Measurements from ENCODE around the gene EPHA3.

The EPHA3 gene

DNA sequence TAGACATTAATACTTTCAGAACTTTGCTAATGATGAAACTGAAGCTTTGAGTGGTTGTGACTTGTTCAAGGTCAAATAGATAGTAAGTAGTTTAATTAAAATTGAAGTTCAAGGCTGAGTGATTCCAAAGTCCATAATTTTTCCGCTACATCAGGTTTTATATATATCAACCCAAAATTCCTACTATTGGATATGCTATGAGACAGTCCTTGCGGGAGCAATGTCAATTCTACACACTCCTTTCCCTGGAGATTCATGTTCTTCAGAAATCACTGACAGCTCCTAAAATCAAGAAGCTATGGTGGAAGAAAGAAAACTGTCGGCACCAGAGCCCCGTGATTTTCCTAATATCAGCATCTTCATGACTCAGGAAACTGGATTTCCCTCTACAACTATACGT lies 167.6 kb downstream of the EPHA3 start:
- TF ChIP-seq, protein P1, sequence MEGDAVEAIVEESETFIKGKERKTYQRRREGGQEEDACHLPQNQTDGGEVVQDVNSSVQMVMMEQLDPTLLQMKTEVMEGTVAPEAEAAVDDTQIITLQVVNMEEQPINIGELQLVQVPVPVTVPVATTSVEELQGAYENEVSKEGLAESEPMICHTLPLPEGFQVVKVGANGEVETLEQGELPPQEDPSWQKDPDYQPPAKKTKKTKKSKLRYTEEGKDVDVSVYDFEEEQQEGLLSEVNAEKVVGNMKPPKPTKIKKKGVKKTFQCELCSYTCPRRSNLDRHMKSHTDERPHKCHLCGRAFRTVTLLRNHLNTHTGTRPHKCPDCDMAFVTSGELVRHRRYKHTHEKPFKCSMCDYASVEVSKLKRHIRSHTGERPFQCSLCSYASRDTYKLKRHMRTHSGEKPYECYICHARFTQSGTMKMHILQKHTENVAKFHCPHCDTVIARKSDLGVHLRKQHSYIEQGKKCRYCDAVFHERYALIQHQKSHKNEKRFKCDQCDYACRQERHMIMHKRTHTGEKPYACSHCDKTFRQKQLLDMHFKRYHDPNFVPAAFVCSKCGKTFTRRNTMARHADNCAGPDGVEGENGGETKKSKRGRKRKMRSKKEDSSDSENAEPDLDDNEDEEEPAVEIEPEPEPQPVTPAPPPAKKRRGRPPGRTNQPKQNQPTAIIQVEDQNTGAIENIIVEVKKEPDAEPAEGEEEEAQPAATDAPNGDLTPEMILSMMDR (IDR thresholded peaks at IDR 0.05; ENCODE audit: low read depth, low read length) = no peak
- no peak for DNase-seq (ENCODE audit: extremely low read depth, low read depth)

DNA sequence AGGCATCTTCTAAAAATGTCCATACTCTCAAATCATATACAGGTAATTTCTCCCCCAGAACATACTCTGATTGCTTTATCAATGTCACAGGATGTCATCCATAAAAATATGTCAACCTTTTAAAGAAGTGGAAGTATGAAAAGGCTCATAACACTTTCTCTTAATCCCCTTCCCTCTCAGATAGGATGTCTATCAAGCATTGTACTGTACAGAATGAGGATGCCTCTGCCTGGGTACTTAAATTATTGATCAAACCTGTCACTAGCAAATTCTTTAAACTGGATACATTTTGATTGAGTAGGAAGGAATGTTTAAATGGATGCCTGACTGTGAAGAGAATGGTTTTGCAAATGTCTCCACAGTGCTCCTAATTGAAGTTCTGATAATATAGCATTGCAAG lies 168.7 kb downstream of the EPHA3 start:
- TF ChIP-seq, protein P1 (IDR thresholded peaks at IDR 0.05; ENCODE audit: low read depth, low read length) = no peak
- no peak for DNase-seq (ENCODE audit: extremely low read depth, low read depth)

DNA sequence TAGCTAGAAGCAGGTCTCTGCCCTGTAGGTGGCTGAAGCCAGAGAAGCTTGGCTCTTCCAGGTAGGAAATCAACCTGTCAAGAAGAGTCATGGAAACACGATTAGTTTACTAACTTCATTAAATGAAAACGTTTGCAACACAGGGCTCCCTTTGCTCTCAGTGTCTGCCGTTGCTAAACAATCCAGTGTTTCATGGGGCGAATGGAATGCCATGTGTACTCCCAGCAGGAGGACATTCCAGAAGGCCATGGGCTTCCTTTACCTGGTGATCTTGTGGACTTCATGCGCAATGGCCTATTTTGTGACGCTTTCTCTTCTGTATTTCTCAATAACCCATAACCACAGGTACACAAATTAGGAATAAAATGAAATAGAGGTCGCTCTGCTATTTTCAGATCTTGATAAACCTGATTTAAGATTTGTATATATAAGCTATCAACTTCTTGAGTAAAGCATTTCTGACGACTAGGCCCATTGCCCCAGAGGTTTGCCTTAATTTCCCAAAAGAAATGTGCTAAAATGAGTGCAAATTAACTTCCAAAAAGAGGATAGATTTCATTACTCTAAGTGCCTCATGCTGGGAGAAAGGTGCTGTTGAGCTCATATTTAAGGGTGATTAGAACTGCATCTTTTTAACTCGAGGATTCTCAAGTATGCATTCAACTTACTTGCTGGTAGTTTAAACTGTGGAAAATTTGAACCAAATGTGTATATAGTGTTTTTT lies 171.0 kb downstream of the EPHA3 start:
- no peak for DNase-seq (ENCODE audit: extremely low read depth, low read depth)
- TF ChIP-seq, protein P1 (IDR thresholded peaks at IDR 0.05; ENCODE audit: low read depth, low read length) = no peak

DNA sequence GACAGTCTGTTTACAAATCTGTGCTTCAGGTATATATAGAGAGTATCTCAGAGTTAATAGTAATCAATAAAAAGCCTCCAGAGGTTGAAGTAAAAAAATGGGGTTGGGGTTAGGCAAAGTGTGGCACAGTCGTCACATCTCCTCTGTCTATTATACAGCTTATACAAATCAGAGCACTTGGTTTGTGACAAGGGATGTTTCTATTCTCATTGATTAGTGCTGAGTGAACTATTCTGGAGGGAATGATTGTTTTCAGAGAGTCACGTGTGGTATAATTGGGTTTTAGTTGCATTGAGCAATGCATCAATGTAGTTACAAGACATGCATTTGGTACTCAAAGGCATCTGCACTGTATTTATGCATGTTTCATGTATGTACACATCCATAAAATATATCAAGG lies 172.9 kb downstream of the EPHA3 start:
- DNase-seq (ENCODE audit: extremely low read depth, low read depth) = no peak
- TF ChIP-seq, protein P1 (IDR thresholded peaks at IDR 0.05; ENCODE audit: low read depth, low read length) = no peak

DNA sequence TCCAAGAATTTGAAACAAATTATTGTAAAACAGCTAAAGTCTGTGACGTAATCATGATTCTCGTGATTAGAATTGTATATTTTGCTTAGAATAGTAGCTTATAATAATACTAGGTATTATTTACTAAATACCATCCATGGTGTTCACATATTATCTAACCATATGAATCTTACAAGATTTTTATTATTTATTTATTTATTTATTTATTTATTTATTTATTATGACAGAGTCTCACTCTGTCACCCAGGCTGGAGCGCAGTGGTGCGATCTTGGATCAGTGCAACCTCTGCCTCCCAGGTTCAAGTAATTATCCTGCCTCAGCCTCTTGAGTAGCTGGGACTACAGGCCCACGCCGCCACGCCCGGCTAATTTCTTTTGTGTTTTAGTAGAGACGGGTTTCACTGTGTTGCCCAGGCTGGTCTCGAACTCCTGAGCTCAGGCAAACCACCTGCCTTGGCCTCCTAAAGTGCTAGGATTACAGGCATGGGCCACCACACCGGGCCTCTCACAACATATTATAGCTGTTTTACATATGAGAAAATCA lies 173.5 kb downstream of the EPHA3 start:
- TF ChIP-seq, protein P1 (IDR thresholded peaks at IDR 0.05; ENCODE audit: low read depth, low read length) = no peak
- no peak for DNase-seq (ENCODE audit: extremely low read depth, low read depth)

DNA sequence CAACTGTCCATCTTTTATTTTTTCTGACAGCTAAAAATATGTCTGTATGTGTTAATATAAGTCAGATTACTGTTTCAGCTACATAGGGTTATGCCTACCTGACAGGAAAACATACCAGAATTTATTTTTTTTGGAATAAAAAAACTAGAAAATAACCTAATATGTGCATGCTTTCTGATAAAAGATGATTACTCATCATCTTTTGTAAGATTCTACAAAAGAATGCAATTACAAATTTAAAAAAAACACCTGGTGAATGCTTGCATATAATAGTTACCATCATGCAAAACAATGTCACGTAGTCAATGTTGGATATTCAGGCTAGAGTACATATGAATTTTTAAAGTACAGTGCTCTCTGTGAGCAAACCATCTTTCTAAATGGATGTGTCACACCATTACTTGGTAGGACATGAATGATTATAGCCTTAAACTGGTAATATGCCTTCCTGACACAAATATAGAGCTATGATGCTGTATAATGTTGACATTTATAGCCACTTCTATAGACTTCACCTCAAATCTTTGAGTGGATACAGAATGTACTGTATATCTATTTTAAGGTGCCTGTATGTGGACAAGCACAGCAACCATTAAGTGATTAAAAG lies 180.6 kb downstream of the EPHA3 start:
- TF ChIP-seq, protein P1 (IDR thresholded peaks at IDR 0.05; ENCODE audit: low read depth, low read length) = no peak
- DNase-seq (ENCODE audit: extremely low read depth, low read depth) = no peak

DNA sequence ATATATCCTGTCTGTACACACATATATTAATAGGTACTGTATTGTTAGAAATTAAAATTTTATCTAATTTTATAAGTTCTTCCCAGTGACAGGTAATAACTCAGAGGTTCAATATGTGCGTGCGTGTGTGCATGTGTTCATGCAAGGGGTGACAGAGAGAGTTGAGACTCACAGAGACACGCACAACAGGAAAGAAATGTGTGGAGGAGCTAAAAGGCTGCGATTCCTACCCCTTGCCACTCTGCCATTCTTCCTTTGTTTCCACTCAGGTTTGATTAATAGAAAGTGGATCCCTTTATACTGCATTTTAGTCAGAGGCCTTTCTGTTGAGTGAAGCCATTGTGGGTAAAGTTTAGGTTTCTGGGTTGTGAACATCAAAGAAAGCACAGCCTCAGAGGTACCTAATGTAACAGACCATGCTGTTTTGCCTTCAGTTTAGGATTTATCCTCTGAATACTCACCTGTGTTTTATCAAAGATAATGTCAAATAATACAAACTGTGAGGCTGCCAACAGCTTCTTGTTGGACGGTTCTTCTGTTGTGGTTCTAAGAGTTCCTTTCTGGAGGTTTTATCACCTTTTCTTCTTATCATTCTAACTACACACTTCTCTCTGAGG lies 182.3 kb downstream of the EPHA3 start:
- DNase-seq (ENCODE audit: extremely low read depth, low read depth) = no peak
- TF ChIP-seq, protein P1 (IDR thresholded peaks at IDR 0.05; ENCODE audit: low read depth, low read length) = no peak

All from AG09319 (cell line).